Skin of body (tissue), 2 donors: ENCODE measurements around the gene ZNF554. TPM values are rescaled to one million over a fixed set of nuclear protein-coding genes. Genes with fewer than 3 reads are reported as not detected.

Experiments
- DNase-seq: peaks from one replicate; lab custom pipeline; 2025; lab: John Stamatoyannopoulos, UW
- total RNA-seq: library from RNA; depleted of rRNA; stranded (reverse); fragments of >200 nt; gene quantifications from one replicate; pipeline ENCODE4 v1.2.3, GENCODE V29; 2014

Gene ZNF554
- 5.8 TPM for total RNA-seq

- DNase-seq, result peak; percentile 89
These were observed at the start of gene ZNF554 for GRCh38 chr19:2819540-2820111. ZNF554 (plus strand) TSS chr19:2819868; CDS start chr19:2820072, 204 bp downstream.

- DNase-seq, result peak; percentile 72
These were observed 49.3 kb upstream of the ZNF554 start for GRCh38 chr19:2770055-2771013.

- no peak for DNase-seq
These were observed 47.6 kb upstream of the ZNF554 start for GRCh38 chr19:2771786-2772674.

- no peak for DNase-seq
These were observed 45.5 kb upstream of the ZNF554 start for GRCh38 chr19:2774083-2774679.

- DNase-seq, result no peak
These were observed 44.6 kb upstream of the ZNF554 start for GRCh38 chr19:2774953-2775555.

GRCh38 chr19:2775556-2776430, 43.9 kb upstream of the ZNF554 start:
- DNase-seq, result no peak

GRCh38 chr19:2777952-2778683, 41.5 kb upstream of the ZNF554 start:
- DNase-seq, result no peak

GRCh38 chr19:2779121-2779740, 40.4 kb upstream of the ZNF554 start:
- DNase-seq, result no peak

- no peak for DNase-seq
These were observed 39.4 kb upstream of the ZNF554 start for GRCh38 chr19:2780284-2780683.

- no peak for DNase-seq
These were observed 37.2 kb upstream of the ZNF554 start for GRCh38 chr19:2782329-2782935.

- peak; percentile 95 for DNase-seq
These were observed 36.5 kb upstream of the ZNF554 start, which contains the start of gene SGTA for GRCh38 chr19:2782936-2783780. SGTA (minus strand) TSS chr19:2783273; CDS start chr19:2769068, 14,205 bp downstream.

GRCh38 chr19:2783781-2784145, 35.9 kb upstream of the ZNF554 start:
- no peak for DNase-seq

GRCh38 chr19:2785244-2785997, 34.2 kb upstream of the ZNF554 start, which contains the start of gene THOP1:
THOP1 (plus strand) TSS chr19:2785503; CDS start chr19:2785663, 160 bp downstream.
- peak; percentile 98 for DNase-seq

GRCh38 chr19:2787115-2787514, 32.6 kb upstream of the ZNF554 start:
- no peak for DNase-seq

- DNase-seq, result no peak
These were observed 31.4 kb upstream of the ZNF554 start for GRCh38 chr19:2788237-2788636.

GRCh38 chr19:2790194-2790556, 29.5 kb upstream of the ZNF554 start:
- no peak for DNase-seq
